ENCODE data around the gene HDAC7.

The HDAC7 gene

GRCh38 chr12:47776471-47777143, 43.1 kb downstream of the HDAC7 start:
- DNase-seq: no peak

DNA sequence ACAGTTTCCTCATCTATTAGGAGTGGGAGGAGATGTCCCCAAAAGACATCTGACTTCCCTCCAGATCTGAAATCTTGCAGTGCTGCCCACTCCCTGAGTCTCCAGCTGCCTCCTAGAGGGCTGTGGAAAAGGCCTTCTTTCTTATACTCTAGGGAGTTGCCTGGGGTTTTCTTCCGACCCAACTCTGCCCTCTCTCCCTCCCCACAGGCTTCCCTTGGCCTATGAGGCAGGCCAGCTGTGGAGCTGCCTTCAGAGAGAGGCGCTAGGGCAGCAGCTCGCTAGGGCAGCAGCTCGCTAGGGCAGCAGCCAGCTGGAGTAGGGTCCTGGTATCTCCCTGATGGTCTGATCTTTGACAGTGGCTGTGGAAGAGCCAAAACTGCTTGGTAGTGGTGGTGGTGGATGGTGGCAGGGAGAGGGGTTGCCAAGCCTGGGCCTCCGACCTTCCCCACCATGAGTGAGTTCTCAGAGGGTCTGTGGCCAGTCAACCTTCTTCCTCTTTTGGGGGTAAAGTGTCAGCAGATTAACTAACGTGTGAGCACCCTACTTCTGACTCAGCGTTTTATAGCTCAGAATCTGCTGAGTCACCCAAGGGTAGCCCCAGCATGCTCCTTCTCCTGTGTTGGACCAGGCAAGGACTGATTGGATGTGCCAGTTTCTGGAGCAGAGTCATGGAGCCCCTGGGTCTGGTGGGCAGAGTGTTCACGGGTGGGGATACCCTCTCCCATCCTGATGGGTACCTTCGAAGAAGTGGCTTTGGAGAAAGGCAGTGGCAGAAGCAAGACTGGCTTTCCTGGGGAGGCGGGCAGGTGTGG, 44.4 kb downstream of the HDAC7 start:
- peak; percentile 31 for DNase-seq

GRCh38 chr12:47774663-47775062, 45.0 kb downstream of the HDAC7 start:
- DNase-seq: peak; percentile 24

DNA sequence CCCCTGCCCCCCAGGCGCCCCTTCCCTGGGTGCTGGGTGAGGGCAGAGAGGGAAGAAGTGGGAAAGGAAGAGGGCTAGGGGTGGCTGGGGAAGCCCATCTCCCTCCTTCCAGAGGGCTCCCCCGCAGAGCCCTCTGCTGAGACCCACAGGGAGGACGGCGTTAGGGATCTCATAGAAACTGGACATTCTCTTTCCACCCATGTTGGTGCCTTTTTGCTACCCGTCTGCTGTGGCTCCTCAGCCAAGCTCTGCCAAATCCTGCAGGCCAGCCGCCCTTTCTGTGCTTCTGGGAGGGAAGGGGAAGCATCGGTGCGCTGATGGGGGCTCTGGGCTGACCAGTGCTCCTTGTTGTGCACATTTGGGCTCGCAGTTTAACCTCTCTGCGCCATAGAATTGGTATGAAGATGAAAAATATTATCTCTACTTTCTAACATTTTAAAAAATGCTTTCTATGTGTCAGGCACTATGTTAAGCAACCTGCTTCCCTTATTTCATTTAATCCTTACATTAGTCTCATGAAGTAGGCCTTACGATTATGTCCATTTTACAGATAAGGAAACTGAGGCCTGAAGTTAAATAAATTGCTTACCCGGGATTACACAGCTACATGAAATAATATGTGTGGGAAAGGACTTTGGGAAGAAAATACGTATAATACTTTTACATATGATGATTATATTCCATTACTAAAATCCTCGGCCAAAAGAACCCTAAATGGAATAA, 45.7 kb downstream of the HDAC7 start:
- no peak for DNase-seq

DNA sequence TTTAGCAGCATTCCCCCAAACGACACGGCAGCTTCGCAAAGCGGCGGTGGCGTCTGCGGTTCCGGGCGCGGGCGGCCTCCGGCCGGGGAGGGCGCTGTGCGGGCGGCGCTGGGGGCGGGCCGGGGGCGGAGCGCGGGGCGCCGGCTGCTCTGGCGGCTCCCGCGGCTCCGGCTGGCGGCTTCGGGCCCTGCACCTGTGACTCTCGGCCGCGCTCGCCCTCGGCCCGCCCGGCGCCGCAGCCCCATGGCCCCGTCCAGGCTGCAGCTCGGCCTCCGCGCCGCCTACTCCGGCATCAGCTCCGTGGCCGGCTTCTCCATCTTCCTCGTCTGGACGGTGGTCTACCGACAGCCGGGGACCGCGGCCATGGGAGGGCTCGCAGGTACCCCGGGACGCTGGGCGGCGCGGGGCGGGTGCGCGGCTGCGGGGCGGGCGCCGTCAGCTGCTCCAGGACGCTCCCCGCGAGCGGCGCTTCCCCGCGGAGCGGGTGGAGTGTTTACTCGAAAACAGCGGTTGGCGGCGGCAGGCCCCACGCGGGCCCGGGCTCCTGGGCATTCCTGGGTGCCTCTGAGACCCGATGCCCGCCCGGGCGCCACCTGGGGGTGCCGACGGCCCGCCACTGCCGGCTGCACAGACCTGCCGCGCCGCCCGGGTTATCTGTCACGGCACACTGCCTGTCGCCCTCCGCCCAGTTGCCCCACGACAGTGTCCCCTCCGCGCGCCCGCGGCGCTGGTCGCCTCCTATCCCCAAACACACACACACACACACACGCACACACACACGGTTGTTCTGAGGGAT, 46.4 kb downstream of the HDAC7 start, which contains the start of gene SLC48A1:
Gene SLC48A1 (plus strand): TSS at position 177 of the 796 bp plus-strand sequence. CDS start 67 bp downstream, at position 244.
- DNase-seq: peak; percentile 72

GRCh38 chr12:47772738-47773061, 47.0 kb downstream of the HDAC7 start:
- no peak for DNase-seq

- no peak for DNase-seq
These were observed 47.5 kb downstream of the HDAC7 start for GRCh38 chr12:47772094-47772660.

GRCh38 chr12:47771304-47771703, 48.4 kb downstream of the HDAC7 start:
- DNase-seq: no peak

GRCh38 chr12:47770086-47770726, 49.5 kb downstream of the HDAC7 start:
- no peak for DNase-seq

DNA sequence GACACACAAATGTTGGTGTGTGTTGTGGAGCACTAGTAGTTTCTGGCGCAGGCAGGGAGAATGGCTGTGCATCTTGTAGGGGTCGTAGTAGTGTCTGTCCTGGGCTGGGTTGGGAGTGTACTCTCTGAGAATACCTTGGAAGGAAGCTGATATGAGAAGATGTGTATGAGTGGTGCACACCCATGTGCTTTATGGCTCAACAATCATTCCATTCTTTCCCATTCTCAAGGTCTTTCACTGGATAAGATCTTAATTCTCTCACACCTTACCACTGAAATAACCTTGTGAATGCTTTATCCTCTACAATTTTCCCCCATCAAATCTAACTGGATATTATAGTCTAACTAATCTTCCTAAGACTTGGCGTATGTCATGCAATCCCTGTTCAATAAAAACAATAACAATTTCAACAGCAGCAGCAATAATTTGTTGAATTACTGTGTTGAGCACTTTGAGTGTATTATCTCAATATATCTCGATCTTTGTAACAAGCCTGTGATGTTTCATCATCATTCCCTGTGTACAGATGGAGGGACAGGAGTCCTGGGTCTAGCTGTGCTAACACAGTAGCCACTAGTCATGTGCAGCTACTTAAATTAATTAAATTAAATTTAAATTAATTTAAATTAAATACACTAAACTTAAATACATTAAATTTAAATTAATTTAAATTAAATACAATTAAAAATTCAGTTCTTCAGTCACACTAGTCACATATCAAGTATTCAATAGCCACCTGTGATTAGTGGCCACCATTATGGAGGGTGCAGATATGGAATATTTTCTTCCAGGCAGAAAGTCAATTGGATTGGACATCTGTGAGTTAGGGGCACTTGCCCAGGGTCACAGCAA, 50.2 kb downstream of the HDAC7 start:
- DNase-seq: no peak

DNA sequence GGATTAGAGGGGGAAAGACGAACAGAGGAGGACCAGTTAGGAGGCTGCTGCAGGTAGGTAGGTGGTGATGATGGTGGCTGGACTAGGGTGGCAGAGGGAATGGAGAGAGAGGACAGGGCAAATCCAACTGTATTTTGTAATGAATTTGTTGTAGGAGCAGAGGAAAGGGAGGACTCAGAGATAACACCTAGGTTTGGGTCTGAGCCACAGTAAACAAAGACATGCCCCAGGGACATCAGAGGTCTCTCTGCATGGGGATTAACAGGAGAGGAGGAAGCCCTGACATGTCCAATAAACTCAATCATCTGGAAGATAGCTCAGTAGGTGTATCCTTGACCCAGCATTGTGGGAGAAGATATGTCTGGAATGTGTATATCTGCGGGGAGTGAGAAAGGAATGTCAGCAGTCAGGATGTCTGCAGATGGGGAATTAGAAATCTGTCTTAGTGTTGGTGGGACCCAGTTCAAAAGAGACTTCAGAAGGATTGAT, 51.3 kb downstream of the HDAC7 start:
- no peak for DNase-seq

DNA sequence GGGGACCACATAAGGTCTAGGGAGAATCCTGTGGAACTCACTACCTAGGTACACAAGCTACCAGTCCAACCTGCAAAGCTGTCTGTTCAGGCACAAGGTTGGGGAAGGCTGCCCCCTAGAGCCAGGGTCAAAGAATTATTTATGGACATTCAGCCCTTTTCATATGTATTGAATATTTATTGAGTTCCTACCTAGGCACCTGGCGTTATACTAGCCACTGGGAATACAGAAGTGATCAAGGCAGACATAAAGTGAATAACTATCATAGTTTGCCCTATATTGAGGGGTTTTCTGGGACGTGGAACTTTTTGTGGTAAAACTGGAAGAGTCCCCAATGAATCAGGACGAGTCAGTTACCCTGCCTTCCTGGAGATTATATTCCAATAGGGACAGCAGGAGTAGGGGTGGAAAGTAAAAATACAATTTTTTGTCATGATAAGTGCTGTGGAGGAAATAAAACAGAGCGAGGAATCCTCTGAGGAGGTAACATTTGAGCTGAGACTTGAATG, 52.4 kb downstream of the HDAC7 start:
- DNase-seq: no peak

DNA sequence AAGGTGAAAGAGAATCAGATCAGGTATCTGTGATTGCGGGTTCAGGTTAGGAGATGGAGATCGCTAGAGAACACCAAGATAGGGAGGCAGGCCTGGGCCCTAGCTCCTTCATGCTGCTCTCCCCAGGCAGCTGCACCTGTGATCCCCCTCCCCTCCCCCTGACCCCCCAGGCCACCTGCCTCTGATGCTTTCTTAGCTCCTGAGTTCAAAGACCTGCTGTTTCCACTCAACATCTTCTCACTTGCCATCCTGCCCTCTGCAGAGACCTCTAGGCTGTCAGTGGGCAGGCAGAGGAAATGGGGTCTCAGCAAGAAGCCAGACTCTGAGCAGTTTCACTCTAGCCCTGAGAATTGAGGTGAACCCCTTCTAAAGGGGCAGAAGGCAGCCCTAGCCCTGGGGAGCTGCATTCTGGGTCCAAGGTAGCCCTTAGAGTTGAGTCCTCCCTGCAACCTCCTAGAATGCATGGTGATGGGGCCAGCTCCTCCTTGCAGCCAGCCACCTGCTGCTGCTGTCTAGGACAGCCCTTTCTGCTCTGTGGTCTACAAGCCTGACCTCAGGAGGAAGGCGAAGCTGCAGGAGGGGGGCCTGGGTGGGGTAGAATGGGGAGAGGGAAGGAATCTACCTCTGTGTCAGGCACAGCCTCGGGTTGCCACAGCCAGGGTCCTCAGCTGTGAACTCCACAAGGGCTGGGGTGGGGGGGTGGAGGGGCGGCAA, 53.0 kb downstream of the HDAC7 start:
- DNase-seq: no peak

DNA sequence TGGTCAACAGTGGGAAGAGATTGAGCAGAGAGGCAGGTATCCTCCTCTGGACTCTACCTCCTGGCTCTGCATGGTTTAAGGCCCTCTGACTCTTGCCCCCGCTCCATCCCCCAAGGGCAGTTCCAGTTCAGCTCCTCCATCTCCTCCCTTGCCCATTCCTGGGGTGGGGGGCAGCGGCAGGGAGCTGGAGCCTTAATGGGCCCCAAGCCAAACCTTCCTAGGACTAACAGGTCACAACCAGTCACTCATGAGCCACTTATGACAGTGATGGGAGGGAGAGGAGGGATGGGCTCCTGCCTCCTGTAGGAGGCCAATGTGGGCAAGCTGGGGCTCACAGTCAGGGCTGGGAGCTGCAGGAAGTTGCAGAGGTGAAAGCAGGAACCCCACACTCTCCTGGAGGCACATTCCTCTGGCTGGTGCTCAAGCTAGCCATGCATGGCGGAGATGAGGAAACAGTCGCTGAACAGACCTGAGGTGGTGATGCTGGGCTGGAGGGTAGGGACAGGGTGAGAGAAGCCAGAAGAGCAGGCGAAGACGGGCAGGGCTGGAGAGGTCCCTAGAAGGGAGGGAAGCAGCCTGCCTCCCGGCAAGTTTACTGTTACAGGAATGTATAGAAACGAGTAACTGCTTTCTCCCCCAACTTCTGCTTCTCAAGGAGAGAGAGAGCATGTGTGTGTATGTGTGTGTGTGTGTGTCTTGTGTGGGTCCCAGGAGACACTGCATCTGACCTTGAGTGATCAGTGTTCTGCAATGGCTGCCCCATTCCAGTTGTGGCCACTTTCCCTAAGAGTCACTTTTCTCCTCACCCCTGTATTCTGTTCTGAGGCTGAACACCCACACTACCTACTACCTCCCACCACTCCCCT, 56.0 kb downstream of the HDAC7 start:
- no peak for DNase-seq

GRCh38 chr12:47762850-47763465, 56.7 kb downstream of the HDAC7 start:
- no peak for DNase-seq

GRCh38 chr12:47758834-47759690, 60.6 kb downstream of the HDAC7 start, which contains the start of gene RAPGEF3:
TSS of gene RAPGEF3 (minus strand) at chr12:47758880. CDS start at chr12:47758556, 324 bp downstream.
- peak; percentile 88 for DNase-seq

DNA sequence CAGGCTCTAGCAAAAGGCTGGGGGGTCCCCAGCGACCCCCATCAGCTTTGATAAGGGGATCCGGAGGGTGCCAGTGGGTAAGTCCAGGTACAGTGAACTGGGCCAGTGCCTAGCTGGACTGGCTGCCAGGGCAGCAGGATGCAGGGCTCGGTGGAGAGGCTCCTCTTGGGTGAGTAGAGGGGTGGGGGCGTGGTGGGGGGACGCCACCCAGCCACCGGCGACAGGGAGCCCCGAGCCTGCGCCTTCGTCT, 61.2 kb downstream of the HDAC7 start:
- no peak for DNase-seq
